Naive thymus-derived CD4-positive, alpha-beta T cell (primary cell): ENCODE data around the gene DUSP7. TPM values are rescaled to one million over a fixed set of nuclear protein-coding genes. Genes with fewer than 3 reads are reported as not detected.

Experiments
- ATAC-seq: fragments of 150-1000 bp; cut with Tn5 transposase; 2 replicates; pipeline ENCODE4 v1.10.0; 2021; ENCODE audit warnings: mild to moderate bottlenecking, moderate library complexity
- CTCF ChIA-PET: fragments of 350-600 bp; sonication (Branson Sonifier 250); formaldehyde crosslinking; loops from one replicate; lab custom pipeline; 2021; ENCODE audit warnings: antibody characterized with exemption; lab: Charles Lee
- POLR2A ChIA-PET: fragments of 350-600 bp; sonication (Branson Sonifier 250); formaldehyde crosslinking; loops from one replicate; lab custom pipeline; 2021; ENCODE audit warnings: antibody characterized with exemption, inconsistent platforms; lab: Charles Lee
- DNase-seq, 9 donors: peaks; one replicate each; pipeline versions ENCODE4 v3.0.0 to v3.0.0-alpha.2; 2020 to 2022; ENCODE audit warnings: mixed read lengths in 1 of 9
- H3K27ac ChIP-seq: one replicate; pipeline ENCODE4 v1.7.0; 2013; ENCODE audit warnings: mild to moderate bottlenecking, low read depth, low read length, moderate library complexity
- H3K27me3 ChIP-seq, 2 donors: one replicate each; pipeline ENCODE4 v1.7.0; 2013; ENCODE audit warnings: low read length in 2 of 2, mild to moderate bottlenecking in 2 of 2, moderate library complexity in 2 of 2; ENCODE audit not compliant: control insufficient read depth in 2 of 2, insufficient read depth in 2 of 2
- H3K36me3 ChIP-seq, 3 experiments: 1 replicate in 2 of 3; 2 replicates in 1 of 3; pipeline ENCODE4 v1.7.0; 2013; ENCODE audit warnings: low read length in 3 of 3, mild to moderate bottlenecking in 3 of 3, moderate library complexity in 1 of 3; ENCODE audit not compliant: insufficient read depth in 3 of 3, control insufficient read depth in 2 of 3
- H3K4me1 ChIP-seq, 2 donors: one replicate each; pipeline ENCODE4 v1.7.0; 2013; ENCODE audit warnings: low read length in 2 of 2, mild to moderate bottlenecking in 2 of 2, moderate library complexity in 1 of 2; ENCODE audit not compliant: control insufficient read depth in 2 of 2, insufficient read depth in 2 of 2
- H3K4me3 ChIP-seq: 2 replicates; pipeline ENCODE4 v1.7.0; 2013; ENCODE audit warnings: mild to moderate bottlenecking, low read length
- H3K9me3 ChIP-seq, 3 experiments: 1 replicate in 2 of 3; 2 replicates in 1 of 3; pipeline ENCODE4 v1.7.0; 2013; ENCODE audit warnings: low read length in 3 of 3; ENCODE audit not compliant: control insufficient read depth in 2 of 3
- H3K27ac Mint-ChIP-seq, 9 donors: one replicate each; pipeline ENCODE4 v1.8.0; 2020 to 2022; ENCODE audit warnings: mixed read lengths in 9 of 9, mild to moderate bottlenecking in 8 of 9, moderate library complexity in 5 of 9, inconsistent platforms in 2 of 9
- H3K27me3 Mint-ChIP-seq, 5 donors: one replicate each; pipeline ENCODE4 v1.8.0; 2021 to 2022; ENCODE audit warnings: mixed read lengths in 5 of 5, mild to moderate bottlenecking in 1 of 5
- H3K36me3 Mint-ChIP-seq, 5 donors: one replicate each; pipeline ENCODE4 v1.8.0; 2020 to 2022; ENCODE audit warnings: mixed read lengths in 5 of 5, mild to moderate bottlenecking in 3 of 5, inconsistent platforms in 1 of 5
- H3K4me1 Mint-ChIP-seq, 7 donors: one replicate each; pipeline ENCODE4 v1.8.0; 2020 to 2022; ENCODE audit warnings: mixed read lengths in 7 of 7, mild to moderate bottlenecking in 3 of 7, inconsistent platforms in 1 of 7
- H3K4me3 Mint-ChIP-seq, 10 donors: one replicate each; pipeline ENCODE4 v1.8.0; 2020 to 2022; ENCODE audit warnings: mild to moderate bottlenecking in 10 of 10, mixed read lengths in 10 of 10, moderate library complexity in 6 of 10, inconsistent platforms in 2 of 10
- H3K9me3 Mint-ChIP-seq, 11 donors: one replicate each; pipeline ENCODE4 v1.8.0; 2020 to 2022; ENCODE audit warnings: mixed read lengths in 11 of 11, mild to moderate bottlenecking in 4 of 11, inconsistent platforms in 1 of 11, moderate library complexity in 1 of 11
- intact Hi-C, 2 donors: fragments of 100-400 bp; cut with micrococcal nuclease; formaldehyde crosslinking; loops; one replicate each; pipeline ENCODE4 v1.15.1; 2023
- polyA plus RNA-seq, 2 donors: library from polyadenylated mRNA; unstranded; fragments of 300-500 nt; fragmentation: Illumina TruSeq; gene quantifications; one replicate each; pipeline ENCODE4 v1.2.3, GENCODE V29; 2021
- total RNA-seq, 6 experiments: library from RNA in 5 of 6; stranded (reverse) in 5 of 6; gene quantifications; 1 replicate in 5 of 6; 2 replicates in 1 of 6; pipeline ENCODE4 v1.2.3 and lab custom pipeline; 2021 to 2026

The DUSP7 gene
- total and polyA plus RNA-seq, 7 experiments from 2014 or later = 4.9 to 41.5 (median 18.1) TPM

GRCh38 chr3:52080830-52081719 lies 24.7 kb upstream of the DUSP7 start:
- no peak for DNase-seq
- H3K9me3 ChIP-seq = no peaks in the 10 kb centered on the region
- intact Hi-C loops = no loop called here
- CTCF ChIA-PET = no interaction called here
- POLR2A ChIA-PET = no interaction called here
- no peak overlapping the region for H3K27ac Mint-ChIP-seq
- no peak overlapping the region for H3K4me3 ChIP-seq
- H3K27me3 ChIP-seq = no peaks in the 10 kb centered on the region
- no peaks in the 10 kb centered on the region for H3K4me1 ChIP-seq
- no peaks in the 10 kb centered on the region for H3K36me3 ChIP-seq
- no peak overlapping the region for H3K27ac ChIP-seq
- ATAC-seq = no peak
- H3K36me3 Mint-ChIP-seq = no peaks in the 10 kb centered on the region
- no peak overlapping the region for H3K4me3 Mint-ChIP-seq
- H3K27me3 Mint-ChIP-seq = no peaks in the 10 kb centered on the region
- no peaks in the 10 kb centered on the region for H3K9me3 Mint-ChIP-seq
- peaks cover 0 to 5% (median 3%) of the 10 kb centered on the region in 7 donors for H3K4me1 Mint-ChIP-seq

- intact Hi-C loops = loop anchor here in 1 of 2 donors (5.0 kb wide), 1 partner anchor 43 kb away; no protein-coding TSS in a partner anchor
- Mint-ChIP-seq H3K27me3 (no peaks in the 10 kb centered on the region), H3K36me3 (no peaks in the 10 kb centered on the region), H3K4me1 (peaks cover 0 to 3% (median 0%) of the 10 kb centered on the region in 7 donors), H3K9me3 (no peaks in the 10 kb centered on the region), H3K4me3 (no peak overlapping the region), H3K27ac (no peak overlapping the region)
- no peaks in the 10 kb centered on the region for H3K4me1 ChIP-seq
- POLR2A ChIA-PET = no interaction called here
- H3K36me3 ChIP-seq = no peaks in the 10 kb centered on the region
- ATAC-seq = no peak
- CTCF ChIA-PET = no interaction called here
- no peak for DNase-seq
- H3K9me3 ChIP-seq = no peaks in the 10 kb centered on the region
- no peak overlapping the region for H3K4me3 ChIP-seq
- H3K27ac ChIP-seq = no peak overlapping the region
- H3K27me3 ChIP-seq = no peaks in the 10 kb centered on the region
Observed at GRCh38 chr3:52079958-52080357, 23.6 kb upstream of the DUSP7 start.

GRCh38 chr3:52078781-52079560 lies 22.6 kb upstream of the DUSP7 start:
- intact Hi-C loops = loop anchor here in 1 of 2 donors (5.0 kb wide), 1 partner anchor 42 kb away; no protein-coding TSS in a partner anchor
- POLR2A ChIA-PET = no interaction called here
- ATAC-seq (no peak), DNase-seq (no peak)
- Histone ChIP-seq H3K27me3 (no peaks in the 10 kb centered on the region), H3K4me1 (no peaks in the 10 kb centered on the region), H3K4me3 (no peak overlapping the region), H3K27ac (no peak overlapping the region), H3K9me3 (no peaks in the 10 kb centered on the region), H3K36me3 (no peaks in the 10 kb centered on the region)
- no peaks in the 10 kb centered on the region for H3K9me3 Mint-ChIP-seq
- no peak overlapping the region for H3K4me3 Mint-ChIP-seq
- H3K36me3 Mint-ChIP-seq = no peaks in the 10 kb centered on the region
- no peaks in the 10 kb centered on the region for H3K27me3 Mint-ChIP-seq
- H3K4me1 Mint-ChIP-seq = no peaks in the 10 kb centered on the region
- peak overlapping the region in 1 of 9 donors; percentile 36 for H3K27ac Mint-ChIP-seq
- CTCF ChIA-PET = interaction anchor here (0.7 kb wide), 1 partner anchor 29 kb away, joined by 4 read pairs; no protein-coding TSS in a partner anchor

GRCh38 chr3:52077925-52078324 lies 21.6 kb upstream of the DUSP7 start:
- no peak overlapping the region for H3K4me3 Mint-ChIP-seq
- no peaks in the 10 kb centered on the region for H3K27me3 ChIP-seq
- H3K4me1 ChIP-seq = no peaks in the 10 kb centered on the region
- H3K27ac Mint-ChIP-seq = no peak overlapping the region
- H3K4me1 Mint-ChIP-seq = no peaks in the 10 kb centered on the region
- POLR2A ChIA-PET = interaction anchor here (0.6 kb wide), 1 partner anchor 728 kb away, joined by 3 read pairs; no protein-coding TSS in a partner anchor
- ATAC-seq (no peak), DNase-seq (no peak)
- CTCF ChIA-PET = interaction anchor here (1.3 kb wide), 1 partner anchor 76 kb away, joined by 3 read pairs; no protein-coding TSS in a partner anchor
- H3K27me3 Mint-ChIP-seq = no peaks in the 10 kb centered on the region
- no peak overlapping the region for H3K27ac ChIP-seq
- intact Hi-C loops = loop anchor here in 1 of 2 donors (5.0 kb wide), 1 partner anchor 41 kb away; no protein-coding TSS in a partner anchor
- H3K9me3 Mint-ChIP-seq = no peaks in the 10 kb centered on the region
- H3K9me3 ChIP-seq = no peaks in the 10 kb centered on the region
- no peak overlapping the region for H3K4me3 ChIP-seq
- H3K36me3 ChIP-seq = no peaks in the 10 kb centered on the region
- H3K36me3 Mint-ChIP-seq = no peaks in the 10 kb centered on the region

- CTCF ChIA-PET = interaction anchor here (1.3 kb wide), 1 partner anchor 75 kb away, joined by 3 read pairs; no protein-coding TSS in a partner anchor
- intact Hi-C loops = loop anchor here in 1 of 2 donors (5.0 kb wide), 1 partner anchor 40 kb away; no protein-coding TSS in a partner anchor
- POLR2A ChIA-PET = no interaction called here
- H3K9me3 ChIP-seq = no peaks in the 10 kb centered on the region
- H3K4me1 Mint-ChIP-seq = no peaks in the 10 kb centered on the region
- H3K27ac Mint-ChIP-seq = no peak overlapping the region
- no peaks in the 10 kb centered on the region for H3K27me3 Mint-ChIP-seq
- no peak overlapping the region for H3K27ac ChIP-seq
- H3K36me3 ChIP-seq = no peaks in the 10 kb centered on the region
- DNase-seq (no peak), ATAC-seq (peak; percentile 64)
- H3K4me3 ChIP-seq = no peak overlapping the region
- no peaks in the 10 kb centered on the region for H3K9me3 Mint-ChIP-seq
- no peaks in the 10 kb centered on the region for H3K36me3 Mint-ChIP-seq
- H3K4me3 Mint-ChIP-seq = no peak overlapping the region
- H3K27me3 ChIP-seq = no peaks in the 10 kb centered on the region
- no peaks in the 10 kb centered on the region for H3K4me1 ChIP-seq
Observed at GRCh38 chr3:52076896-52077780, 20.8 kb upstream of the DUSP7 start.

GRCh38 chr3:52073490-52073889 lies 17.1 kb upstream of the DUSP7 start:
- Mint-ChIP-seq H3K27ac (no peak overlapping the region), H3K4me3 (no peak overlapping the region), H3K36me3 (no peaks in the 10 kb centered on the region), H3K9me3 (no peaks in the 10 kb centered on the region), H3K4me1 (peaks cover 0 to 3% (median 0%) of the 10 kb centered on the region in 7 donors), H3K27me3 (no peaks in the 10 kb centered on the region)
- no peak overlapping the region for H3K4me3 ChIP-seq
- ChIA-PET POLR2A (no interaction called here), CTCF (no interaction called here)
- H3K36me3 ChIP-seq = no peaks in the 10 kb centered on the region
- ATAC-seq = no peak
- H3K27me3 ChIP-seq = no peaks in the 10 kb centered on the region
- H3K4me1 ChIP-seq = no peaks in the 10 kb centered on the region
- H3K27ac ChIP-seq = no peak overlapping the region
- DNase-seq = no peak
- intact Hi-C loops = no loop called here
- H3K9me3 ChIP-seq = no peaks in the 10 kb centered on the region
